ENCODE results near the gene CIAO1. TPM values are rescaled to one million over a fixed set of nuclear protein-coding genes. Genes with fewer than 3 reads are reported as not detected.

Gene CIAO1
- total RNA-seq: 60.1 and 68.6 TPM in 2 replicates

GRCh38 chr2:96265840-96266679 is at the start of gene CIAO1, which contains the start of gene TMEM127:
TSS of gene CIAO1 (plus strand) at chr2:96266225. CDS start at chr2:96266351, 126 bp downstream.
TSS of gene TMEM127 (minus strand) at chr2:96265997. CDS start at chr2:96265381, 616 bp downstream.

DNA sequence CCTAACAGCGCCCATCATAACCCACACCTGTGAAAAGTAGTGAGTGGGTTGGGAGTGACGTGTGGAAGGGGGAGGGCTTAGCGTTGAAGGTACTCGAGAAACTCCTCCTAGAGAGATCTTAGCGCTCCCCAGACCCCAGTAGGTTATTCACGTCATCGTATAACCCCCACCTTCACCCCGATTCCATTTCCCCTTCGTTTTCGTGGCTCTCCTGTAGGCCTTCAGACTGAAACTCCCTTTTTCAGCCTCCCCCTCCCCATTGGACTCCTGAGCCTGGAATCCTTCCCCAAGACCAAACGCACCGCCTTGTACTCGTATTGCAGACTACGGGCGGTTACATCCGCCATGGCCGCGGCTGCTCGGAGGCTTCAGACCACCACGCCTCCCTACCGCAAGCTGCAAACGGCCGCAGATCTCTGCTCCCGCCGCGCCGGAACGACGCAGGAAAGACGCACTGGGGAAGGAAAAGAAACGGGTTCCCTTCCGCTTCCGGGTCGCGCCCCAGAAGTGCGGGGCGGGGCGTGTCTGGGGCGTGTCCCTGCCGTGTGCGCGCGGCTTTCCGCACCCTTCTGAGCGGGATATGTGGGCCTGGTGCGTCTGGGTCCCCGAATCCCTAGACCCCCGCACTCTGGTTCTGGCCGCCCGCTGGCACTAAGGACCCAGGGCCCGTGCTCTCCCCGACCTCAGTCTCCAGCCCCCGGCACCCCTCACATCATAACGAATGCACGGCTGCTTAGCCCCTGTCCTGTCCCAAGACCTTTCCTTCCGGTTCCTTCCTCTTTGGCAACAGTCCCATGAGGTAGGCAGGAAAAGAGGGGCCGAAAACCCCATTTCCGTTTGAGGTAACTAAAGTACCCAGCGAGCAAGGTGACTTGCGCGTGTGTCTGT is 39.3 kb downstream of the CIAO1 start, which contains the start of gene SNRNP200:
Gene SNRNP200 (minus strand): TSS at position 456 of the 888 bp plus-strand sequence. CDS start 109 bp downstream, at position 347.

Other genes with a start within 250 kb of the CIAO1 start
- 4.5 and 5.8 TPM in 2 replicates for gene GPAT2, start 231.3 kb upstream of the CIAO1 start, total RNA-seq
- not detected in 2 replicates for gene ADRA2B, start 149.7 kb upstream of the CIAO1 start, total RNA-seq
- not detected in 2 replicates for gene ASTL, start 127.7 kb upstream of the CIAO1 start, total RNA-seq
- 0.50 and 0.66 TPM in 2 replicates for gene DUSP2, start 120.8 kb upstream of the CIAO1 start, total RNA-seq
- gene STARD7, start 57.4 kb upstream of the CIAO1 start, total RNA-seq: 120 and 138 TPM in 2 replicates
- 23.8 and 28.8 TPM in 2 replicates for gene TMEM127, start 228 bp upstream of the CIAO1 start, total RNA-seq
- gene SNRNP200, start 39.3 kb downstream of the CIAO1 start, total RNA-seq: 43.1 and 47.7 TPM in 2 replicates
- 0.26 and 0.75 TPM in 2 replicates for gene ITPRIPL1, start 59.1 kb downstream of the CIAO1 start, total RNA-seq
- gene NCAPH, start 69.5 kb downstream of the CIAO1 start, total RNA-seq: 9.8 and 17.0 TPM in 2 replicates
- gene NEURL3, start 239.1 kb downstream of the CIAO1 start, total RNA-seq: not detected in 2 replicates

Measured in aortic smooth muscle cell (primary cell).